Endometrial microvascular endothelial cells (primary cell): Measurements from ENCODE around the gene SSH2. TPM values are rescaled to one million over a fixed set of nuclear protein-coding genes. Genes with fewer than 3 reads are reported as not detected.

Source experiments
- in situ Hi-C: cut with HindIII; loops from 2 replicates; pipeline ENCODE4 v1.10.0; 2017; ENCODE audit warnings: low sequenced_read_pairs, low pct_unique_long_range_greater_than_20kb; ENCODE audit errors: inconsistent ontology term
- total RNA-seq: library from RNA; depleted of rRNA; stranded (reverse); fragments of >200 nt; gene quantifications from one replicate; pipeline ENCODE4 v1.2.3, GENCODE V29; 2015; ENCODE audit errors: inconsistent ontology term

SSH2 gene
- total RNA-seq, 1 donor from 2014 or later = 32.8 TPM

DNA sequence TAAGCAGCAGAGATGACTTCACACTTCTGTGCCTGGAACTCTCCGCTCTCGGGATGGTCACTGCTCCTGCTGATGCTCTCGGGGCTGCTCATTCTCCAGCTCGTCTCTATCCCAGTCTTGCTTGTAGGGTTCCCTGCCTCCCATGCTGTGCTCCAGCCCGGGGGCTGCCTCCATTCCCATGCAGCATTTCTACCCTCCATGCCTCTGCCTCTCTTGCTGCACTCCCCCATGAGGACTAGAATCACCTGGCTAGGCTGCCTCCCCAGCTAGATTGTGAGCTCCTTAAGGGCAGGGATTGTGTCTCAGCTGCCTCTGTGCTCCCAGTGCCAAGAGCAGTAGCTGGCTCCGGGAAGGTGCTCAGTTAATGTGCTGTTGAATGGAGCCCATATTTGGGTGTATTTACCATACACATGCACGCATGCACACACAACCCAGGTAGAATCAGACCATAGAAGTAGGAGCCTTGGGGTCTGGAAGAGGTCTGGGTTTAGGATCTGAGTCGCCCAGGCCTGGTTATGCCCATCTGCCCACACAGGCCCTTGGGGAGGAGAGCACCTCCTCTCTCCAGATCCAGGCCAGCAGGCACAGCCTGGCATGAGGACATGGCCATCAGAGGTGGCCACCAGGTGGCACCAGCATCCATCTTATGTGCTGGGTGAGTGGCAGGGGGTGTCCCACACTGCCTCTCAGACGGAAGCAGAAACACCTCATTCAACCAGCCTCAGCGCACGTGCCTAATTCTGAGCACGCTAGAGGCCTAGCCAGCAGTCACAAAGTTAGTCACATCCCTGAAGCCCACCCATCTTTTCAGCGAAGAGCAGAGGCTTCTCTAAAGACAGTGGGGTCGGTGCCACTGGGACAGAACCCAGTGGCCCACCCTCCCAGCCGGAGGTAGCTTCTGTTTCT, 349.9 kb downstream of the SSH2 start:
- in situ Hi-C loops = no loop called here

DNA sequence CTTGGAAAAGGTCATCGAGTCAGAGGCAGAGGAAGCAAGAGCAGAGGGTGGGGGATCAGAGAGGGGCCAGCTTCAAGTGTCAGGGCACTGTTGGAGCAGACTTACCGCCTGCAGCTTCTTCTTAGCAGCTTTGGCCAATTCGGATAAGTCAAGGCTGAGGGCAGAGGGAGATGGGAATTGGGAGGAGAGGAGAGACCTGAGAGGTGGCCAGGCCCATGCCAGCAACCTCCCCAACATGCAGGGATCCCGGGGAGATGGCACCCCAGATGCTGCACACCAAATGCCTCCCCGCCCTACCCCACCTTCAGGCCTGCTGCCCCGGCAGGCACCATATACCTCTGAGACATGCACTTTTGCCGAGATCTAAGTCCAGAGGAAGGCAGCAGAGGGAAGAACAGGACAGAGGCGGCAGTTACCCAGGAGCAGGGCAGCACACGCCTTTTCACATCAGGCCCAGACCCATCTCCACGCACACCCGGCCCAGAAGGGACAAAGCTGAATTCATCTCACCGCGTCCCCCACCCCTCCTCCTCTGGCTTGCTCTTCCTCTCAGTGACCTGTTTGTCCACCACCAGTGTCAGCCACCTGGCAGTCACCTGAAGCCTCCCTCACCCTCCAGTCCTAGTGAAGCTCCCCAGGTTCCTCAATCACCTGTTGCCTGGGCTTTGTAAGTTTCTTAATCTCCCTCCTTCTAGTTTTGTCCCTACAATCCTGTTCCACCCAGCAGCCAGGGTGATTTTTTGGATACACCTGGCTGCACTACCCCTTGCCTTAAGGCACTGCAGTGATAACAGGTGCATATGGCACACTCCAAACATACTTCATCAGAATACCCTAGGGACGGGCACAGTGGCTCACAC, 351.2 kb downstream of the SSH2 start:
- in situ Hi-C loops = no loop called here

DNA sequence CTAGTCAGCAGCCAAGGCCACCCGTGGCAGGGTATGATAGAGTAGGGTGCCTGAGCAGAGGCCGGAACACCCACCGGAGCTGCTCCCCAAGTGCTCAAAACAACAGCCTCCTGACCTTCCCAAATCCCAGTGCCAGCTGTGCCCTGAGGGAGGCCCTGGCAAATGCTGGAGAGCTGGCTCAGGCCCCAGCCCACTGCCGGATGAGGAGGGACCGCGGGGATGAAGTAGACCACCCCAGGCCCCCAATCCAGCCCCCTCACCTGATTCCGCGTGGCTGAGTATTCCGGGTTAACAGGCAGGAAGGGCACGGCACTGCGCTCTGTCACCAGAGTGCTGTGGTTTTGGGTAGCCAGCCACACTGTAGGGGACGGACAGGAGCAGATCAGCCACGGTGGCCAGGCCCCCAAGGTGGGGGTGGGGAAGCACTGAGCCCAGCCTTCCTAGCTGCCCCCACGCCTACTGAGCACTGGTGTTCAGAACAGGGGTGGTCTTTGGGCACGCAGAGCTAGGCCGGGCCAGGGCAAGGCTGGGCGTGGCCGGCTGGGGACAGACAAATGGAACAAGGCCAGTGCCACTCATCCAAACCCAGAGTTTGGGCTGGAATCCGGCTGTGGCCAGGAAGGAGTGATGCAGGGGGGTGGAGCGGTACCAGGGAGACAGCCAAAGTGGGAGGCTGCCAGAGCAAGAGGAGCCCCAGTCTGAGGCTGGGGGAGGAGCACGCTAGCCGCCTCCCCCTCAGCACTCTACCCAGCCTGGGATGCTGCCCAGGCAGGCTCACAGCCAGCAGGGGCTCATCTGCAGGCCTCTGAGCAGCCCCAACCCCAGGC, 352.4 kb downstream of the SSH2 start:
- in situ Hi-C loops = no loop called here

DNA sequence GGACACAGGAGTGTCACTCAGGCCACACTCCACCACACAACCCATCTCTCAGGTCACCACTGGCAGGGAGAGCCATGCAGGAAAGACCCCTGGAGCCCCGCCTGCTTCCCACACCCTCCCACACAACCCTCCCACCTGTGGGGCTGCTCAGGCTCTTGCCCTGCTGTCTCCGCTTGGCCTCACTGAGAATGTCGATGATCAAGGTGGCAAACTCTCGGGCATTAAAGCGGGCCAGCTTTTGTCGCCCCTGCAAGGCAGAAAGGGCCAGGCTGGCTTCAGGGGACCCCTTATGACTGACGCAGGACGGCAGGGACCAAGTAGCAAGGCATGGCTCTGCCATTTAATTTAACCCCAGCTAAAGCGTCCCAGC, 353.0 kb downstream of the SSH2 start:
- in situ Hi-C loops = no loop called here

DNA sequence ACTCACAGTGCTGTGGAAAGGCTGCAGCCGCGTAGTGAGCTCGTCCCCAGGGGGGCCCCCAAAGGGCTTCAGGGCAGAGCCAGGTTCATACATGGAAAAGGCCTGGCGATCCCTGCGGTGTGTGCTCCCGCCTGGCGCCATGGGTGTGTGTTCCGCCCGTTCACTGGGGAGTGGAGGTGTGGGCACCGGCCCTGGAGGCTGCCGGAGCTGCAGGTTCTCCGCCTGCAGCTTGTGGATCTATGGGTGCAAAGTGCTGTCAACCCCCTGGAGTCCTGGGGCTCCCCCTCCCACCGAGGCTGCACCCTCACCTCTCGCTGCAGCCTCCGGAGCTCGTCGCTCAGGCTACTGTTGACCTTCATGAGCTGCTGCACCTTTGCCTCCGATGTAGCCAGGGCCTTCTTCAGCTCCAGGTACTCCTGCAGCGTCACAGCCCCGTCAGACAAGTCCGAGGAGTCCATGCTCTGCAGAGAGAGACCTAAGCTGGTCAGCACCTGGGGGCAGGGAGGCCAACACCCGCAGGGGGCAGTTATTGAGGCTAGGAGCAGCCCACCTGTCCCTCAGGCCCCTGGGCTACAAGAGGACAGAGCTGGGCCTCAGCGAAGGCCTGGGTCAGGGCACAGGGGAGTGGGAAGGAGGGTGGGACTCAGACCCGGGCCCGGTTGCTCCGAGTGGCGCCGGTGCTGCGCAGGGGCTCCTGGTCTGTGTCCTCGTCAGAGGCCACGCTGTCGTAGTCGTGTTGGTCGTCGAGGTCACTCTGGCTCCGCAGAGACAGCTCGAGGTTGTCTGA, 353.6 kb downstream of the SSH2 start:
- in situ Hi-C loops = no loop called here

Other genes with a start within 250 kb of the SSH2 start
- not detected for gene EFCAB5, start 11.4 kb upstream of the SSH2 start, total RNA-seq
- 4.3 TPM for gene NSRP1, start 186.6 kb upstream of the SSH2 start, total RNA-seq